ENCODE measurements around the gene PRKCB.

DNA sequence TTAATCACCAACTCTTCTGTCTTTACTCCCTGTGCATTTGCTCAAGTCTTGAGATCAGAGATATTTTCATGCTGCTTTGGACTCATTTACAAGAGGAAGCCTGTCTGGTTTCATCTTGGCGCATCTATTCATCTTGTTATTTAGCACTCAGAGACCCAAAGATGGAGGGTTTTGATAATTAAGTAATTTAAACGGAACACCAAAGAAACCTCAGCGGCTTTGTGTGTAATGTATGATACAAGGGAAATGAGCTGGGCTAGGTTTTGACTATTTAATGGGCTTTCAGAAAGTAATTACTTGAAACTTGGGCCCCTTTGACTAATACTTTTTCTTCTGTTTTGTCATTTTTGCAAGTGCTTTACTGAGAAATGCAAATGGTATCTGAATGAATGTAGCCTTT, 354.2 kb downstream of the PRKCB start:
- TF ChIP-seq EZH2phosphoT487 (IDR thresholded peaks at IDR 0.05; ENCODE audit: unreplicated experiment) (no peak), CTCF (conservative IDR thresholded peaks at IDR 0.05; ENCODE audit: low read depth in 2 of 2) (no peak), POLR2AphosphoS5 (IDR thresholded peaks at IDR 0.05; ENCODE audit: low read depth) (no peak)
